ENCODE data around the gene NBPF20.
"Not testable (repeated sequence)": the region's sequence is repeated elsewhere in the genome, so short reads cannot be mapped to it uniquely, and the experiment has no call there.

- not testable (repeated sequence) for TF ChIP-seq CTCF (IDR thresholded peaks at IDR 0.05; ENCODE audit: low read depth, low read length); POLR2A (IDR thresholded peaks at IDR 0.05; ENCODE audit: extremely low read depth, insufficient read length); MYC (IDR thresholded peaks at IDR 0.05; ENCODE audit: low read depth, low read length)
These were observed 27.1 kb upstream of the NBPF20 start for GRCh38 chr1:145452506-145452905.
